ENCODE measurements around the gene PRMT7.
A peak's percentile ranks its signal among the peaks of the same experiment; 100 is the strongest.

Gene PRMT7

DNA sequence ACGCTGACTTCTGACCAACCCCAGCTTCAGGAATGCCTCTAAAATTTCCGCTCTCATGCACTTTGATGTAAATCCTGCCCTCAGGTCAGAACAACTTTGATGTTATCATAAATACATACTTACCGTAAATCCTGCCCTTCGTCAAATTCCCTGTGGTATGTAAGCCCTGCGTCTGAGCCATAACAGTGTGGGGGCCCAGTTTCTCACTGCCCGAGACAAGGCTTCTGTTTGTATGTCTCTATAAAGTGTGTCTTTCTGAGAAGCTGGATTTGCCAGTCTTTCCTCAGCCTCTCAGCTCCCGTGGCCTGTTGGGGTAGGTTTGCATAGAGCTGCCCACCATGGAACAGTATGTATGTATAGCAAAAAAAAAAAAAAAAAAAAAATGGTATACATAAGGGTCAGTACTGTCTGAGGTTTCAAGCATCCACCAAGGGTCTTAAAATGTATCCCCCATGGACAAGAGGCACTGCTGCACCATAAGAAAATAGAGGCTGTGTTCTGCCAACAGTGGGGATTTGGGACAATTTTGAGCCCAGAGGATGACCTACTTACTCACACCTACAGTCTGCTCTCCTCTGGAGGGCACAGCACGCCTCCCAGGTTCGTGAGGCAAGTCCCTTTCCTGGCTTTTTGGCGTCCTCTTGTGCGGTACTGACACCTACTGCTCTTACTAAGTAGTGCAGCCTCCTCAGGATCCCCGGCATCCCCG, 17.5 kb downstream of the PRMT7 start:
- no peak overlapping the region for H3K4me3 ChIP-seq (ENCODE audit: low read length)
- TF ChIP-seq, protein P1, sequence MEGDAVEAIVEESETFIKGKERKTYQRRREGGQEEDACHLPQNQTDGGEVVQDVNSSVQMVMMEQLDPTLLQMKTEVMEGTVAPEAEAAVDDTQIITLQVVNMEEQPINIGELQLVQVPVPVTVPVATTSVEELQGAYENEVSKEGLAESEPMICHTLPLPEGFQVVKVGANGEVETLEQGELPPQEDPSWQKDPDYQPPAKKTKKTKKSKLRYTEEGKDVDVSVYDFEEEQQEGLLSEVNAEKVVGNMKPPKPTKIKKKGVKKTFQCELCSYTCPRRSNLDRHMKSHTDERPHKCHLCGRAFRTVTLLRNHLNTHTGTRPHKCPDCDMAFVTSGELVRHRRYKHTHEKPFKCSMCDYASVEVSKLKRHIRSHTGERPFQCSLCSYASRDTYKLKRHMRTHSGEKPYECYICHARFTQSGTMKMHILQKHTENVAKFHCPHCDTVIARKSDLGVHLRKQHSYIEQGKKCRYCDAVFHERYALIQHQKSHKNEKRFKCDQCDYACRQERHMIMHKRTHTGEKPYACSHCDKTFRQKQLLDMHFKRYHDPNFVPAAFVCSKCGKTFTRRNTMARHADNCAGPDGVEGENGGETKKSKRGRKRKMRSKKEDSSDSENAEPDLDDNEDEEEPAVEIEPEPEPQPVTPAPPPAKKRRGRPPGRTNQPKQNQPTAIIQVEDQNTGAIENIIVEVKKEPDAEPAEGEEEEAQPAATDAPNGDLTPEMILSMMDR (IDR thresholded peaks at IDR 0.05; ENCODE audit: insufficient read depth, low read depth, low read length, missing control alignments): peak; percentile 98
- peak; percentile 88 for DNase-seq (ENCODE audit: low read depth)

DNA sequence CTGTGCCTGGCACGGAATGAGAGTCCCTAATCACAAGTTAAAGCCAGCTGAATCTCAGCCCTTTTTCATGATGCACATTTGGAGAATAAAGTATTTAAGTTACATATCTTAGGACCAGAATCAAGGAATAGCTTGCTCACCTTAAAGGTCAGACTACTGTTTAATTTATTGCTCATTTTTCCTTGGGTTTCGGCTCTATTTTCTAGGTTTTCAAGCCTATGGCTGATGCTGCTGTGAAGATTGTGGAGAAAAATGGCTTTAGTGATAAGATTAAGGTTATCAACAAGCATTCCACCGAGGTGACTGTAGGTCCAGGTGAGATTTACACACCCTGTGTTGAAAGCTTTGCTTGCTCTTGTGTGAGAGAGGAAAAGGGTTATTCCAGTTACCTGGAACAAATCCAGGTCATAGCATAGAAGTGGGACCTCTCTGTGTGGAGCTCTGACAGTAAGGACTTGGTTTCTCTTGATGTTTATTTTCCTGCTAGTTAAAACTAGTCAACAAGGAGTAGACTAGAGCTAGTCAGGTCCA, 18.1 kb downstream of the PRMT7 start:
- TF ChIP-seq, protein P1 (IDR thresholded peaks at IDR 0.05; ENCODE audit: insufficient read depth, low read depth, low read length, missing control alignments): no peak
- no peak overlapping the region for H3K4me3 ChIP-seq (ENCODE audit: low read length)
- DNase-seq (ENCODE audit: low read depth): no peak

DNA sequence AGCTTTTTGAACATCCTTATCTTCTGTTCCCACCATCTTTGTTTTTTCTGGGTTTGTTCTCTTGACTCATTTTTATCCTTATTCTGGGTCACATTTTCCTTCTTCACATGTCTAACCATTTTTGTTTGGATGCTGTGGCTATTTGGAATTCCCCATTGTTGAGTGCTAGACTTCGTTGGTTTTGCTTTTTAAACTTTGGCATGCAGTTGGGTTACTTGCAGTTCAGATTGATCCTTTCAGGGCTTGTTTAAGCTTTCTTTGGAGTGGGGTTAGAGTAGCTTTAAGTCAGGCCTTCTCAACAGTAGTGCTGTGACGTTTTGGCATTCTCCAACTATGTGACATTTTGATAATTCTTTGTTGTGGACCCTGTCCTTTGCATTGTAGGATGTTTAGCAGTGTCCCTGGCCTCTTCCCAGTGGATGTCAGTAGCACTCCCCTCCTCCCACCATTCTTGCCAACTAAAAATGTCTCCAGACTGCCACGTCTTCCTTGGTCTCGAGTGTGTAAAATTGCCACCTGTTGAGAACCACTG, 21.1 kb downstream of the PRMT7 start:
- DNase-seq (ENCODE audit: low read depth): no peak

GRCh38 chr16:68332411-68333121, 21.7 kb downstream of the PRMT7 start:
- DNase-seq (ENCODE audit: low read depth): no peak
- no peak overlapping the region for H3K4me3 ChIP-seq (ENCODE audit: low read length)
- TF ChIP-seq, protein P1 (IDR thresholded peaks at IDR 0.05; ENCODE audit: insufficient read depth, low read depth, low read length, missing control alignments): no peak

More for the DNA sequence above, 21.1 kb downstream of the PRMT7 start:
- no peak overlapping the region for H3K4me3 ChIP-seq (ENCODE audit: low read length)
- TF ChIP-seq, protein P1 (IDR thresholded peaks at IDR 0.05; ENCODE audit: insufficient read depth, low read depth, low read length, missing control alignments): no peak

- no peak overlapping the region for H3K4me3 ChIP-seq (ENCODE audit: low read length)
- peak; percentile 9 for DNase-seq (ENCODE audit: low read depth)
- TF ChIP-seq, protein P1 (IDR thresholded peaks at IDR 0.05; ENCODE audit: insufficient read depth, low read depth, low read length, missing control alignments): no peak
Observed at GRCh38 chr16:68335175-68335574, 24.4 kb downstream of the PRMT7 start.

DNA sequence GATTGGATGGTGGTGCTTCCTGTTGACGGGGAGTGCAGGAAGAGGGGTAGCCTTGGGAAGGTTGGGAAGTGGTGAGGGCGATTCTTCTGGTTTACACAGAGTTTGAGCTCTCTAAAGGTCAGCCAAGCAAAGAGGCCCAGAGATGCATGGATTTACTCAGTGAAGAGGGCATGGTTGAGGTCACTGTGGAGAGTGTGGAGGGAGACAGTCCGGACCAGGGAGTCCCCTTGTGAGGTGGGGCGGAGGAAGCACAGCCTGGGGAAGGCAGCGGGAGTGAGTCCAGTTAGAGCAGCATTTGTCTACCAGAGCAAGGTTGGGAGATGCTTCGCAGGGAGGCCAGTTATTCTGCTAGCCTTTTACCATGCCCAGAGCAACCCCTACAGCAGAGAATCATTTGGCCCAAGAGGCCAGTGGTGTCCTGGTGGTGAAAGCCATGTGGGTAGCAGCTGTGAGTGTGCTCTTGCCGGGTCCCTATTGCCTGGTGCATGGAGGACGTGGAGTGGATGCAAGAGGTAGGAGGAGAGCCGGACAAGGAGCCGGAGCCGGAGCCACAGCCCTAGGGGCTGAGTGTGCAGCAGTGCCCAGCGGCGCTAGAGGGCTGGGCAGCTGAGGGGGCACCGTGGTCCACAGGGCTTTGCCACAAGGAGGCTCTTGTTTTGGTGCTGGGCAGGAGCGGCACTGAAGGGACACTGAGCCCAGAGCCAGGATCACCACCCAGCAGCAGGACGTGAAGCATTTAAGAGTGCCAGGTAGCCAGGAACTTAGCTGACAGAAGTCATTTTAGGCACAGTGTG, 27.7 kb downstream of the PRMT7 start:
- H3K4me3 ChIP-seq (ENCODE audit: low read length): no peak overlapping the region
- no peak for DNase-seq (ENCODE audit: low read depth)
- TF ChIP-seq, protein P1 (IDR thresholded peaks at IDR 0.05; ENCODE audit: insufficient read depth, low read depth, low read length, missing control alignments): no peak

All from epithelial cell of esophagus (primary cell).